Astrocyte (in vitro differentiated cells and primary cell): ENCODE data around the gene LRMDA. TPM values are rescaled to one million over a fixed set of nuclear protein-coding genes. Genes with fewer than 3 reads are reported as not detected.

ENCODE experiments used
- DNase-seq: peaks from one replicate; pipeline ENCODE4 v3.0.0-alpha.2; 2010; ENCODE audit warnings: low read depth
- FAIRE-seq: peaks from 2 replicates; lab custom pipeline; 2011; peaks lifted over from hg19 to GRCh38; lab: Jason Lieb, UNC
- H2AFZ ChIP-seq: 2 replicates; pipeline ENCODE4 v1.6.0; 2012; ENCODE audit warnings: low read depth, low read length, inconsistent platforms
- H3K27ac ChIP-seq: 2 replicates; pipeline ENCODE4 v1.5.1; 2011; ENCODE audit warnings: low read depth, low read length, inconsistent platforms
- H3K27me3 ChIP-seq: 2 replicates; pipeline ENCODE4 v1.6.0; 2011; ENCODE audit warnings: low read length, inconsistent platforms; ENCODE audit not compliant: insufficient read depth
- H3K36me3 ChIP-seq: 2 replicates; pipeline ENCODE4 v1.5.1; 2011; ENCODE audit warnings: low read length, inconsistent platforms; ENCODE audit not compliant: insufficient read depth
- H3K4me1 ChIP-seq: 2 replicates; pipeline ENCODE4 v1.5.1; 2011; ENCODE audit warnings: low read length, inconsistent platforms; ENCODE audit not compliant: insufficient read depth
- H3K4me2 ChIP-seq: 2 replicates; pipeline ENCODE4 v1.6.0; 2012; ENCODE audit warnings: low read length, inconsistent platforms
- H3K4me3 ChIP-seq: 2 replicates; pipeline ENCODE4 v1.5.1; 2011; ENCODE audit warnings: low read depth, mild to moderate bottlenecking, low read length, inconsistent platforms; ENCODE audit not compliant: insufficient read depth
- H3K79me2 ChIP-seq: 2 replicates; pipeline ENCODE4 v1.6.0; 2012; ENCODE audit warnings: mild to moderate bottlenecking, low read length, inconsistent platforms; ENCODE audit not compliant: insufficient read depth
- H3K9ac ChIP-seq: 2 replicates; pipeline ENCODE4 v1.6.0; 2012; ENCODE audit warnings: mild to moderate bottlenecking, low read length, inconsistent platforms
- H3K9me3 ChIP-seq: 2 replicates; pipeline ENCODE4 v1.5.1; 2012; ENCODE audit warnings: low read depth, mild to moderate bottlenecking, low read length, inconsistent platforms; ENCODE audit not compliant: insufficient read depth
- H4K20me1 ChIP-seq: 2 replicates; pipeline ENCODE4 v1.6.0; 2012; ENCODE audit warnings: low read length, inconsistent platforms; ENCODE audit not compliant: insufficient read depth
- H3K27ac Mint-ChIP-seq: one replicate; pipeline ENCODE4 v1.8.0; 2021; ENCODE audit warnings: mild to moderate bottlenecking, mixed read lengths; ENCODE audit not compliant: unreplicated experiment
- H3K27me3 Mint-ChIP-seq: one replicate; pipeline ENCODE4 v1.8.0; 2021; ENCODE audit warnings: low read depth, mixed read lengths; ENCODE audit not compliant: unreplicated experiment
- H3K36me3 Mint-ChIP-seq: one replicate; pipeline ENCODE4 v1.8.0; 2021; ENCODE audit warnings: low read depth, mixed read lengths; ENCODE audit not compliant: unreplicated experiment
- H3K4me1 Mint-ChIP-seq: one replicate; pipeline ENCODE4 v1.8.0; 2021; ENCODE audit warnings: low read depth, mixed read lengths; ENCODE audit not compliant: unreplicated experiment
- H3K4me3 Mint-ChIP-seq: one replicate; pipeline ENCODE4 v1.8.0; 2021; ENCODE audit warnings: mild to moderate bottlenecking, moderate library complexity, mixed read lengths; ENCODE audit not compliant: unreplicated experiment
- H3K9me3 Mint-ChIP-seq: one replicate; pipeline ENCODE4 v1.8.0; 2021; ENCODE audit warnings: mild to moderate bottlenecking, mixed read lengths; ENCODE audit not compliant: unreplicated experiment
- CTCF ChIP-seq: IDR thresholded peaks from 2 replicates; pipeline ENCODE4 v1.5.1; 2011; ENCODE audit warnings: low read depth, mild to moderate bottlenecking, inconsistent platforms, low read length, moderate library complexity; ENCODE audit not compliant: insufficient read depth
- EZH2 ChIP-seq: IDR thresholded peaks from 2 replicates; pipeline ENCODE4 v1.6.1; 2012; ENCODE audit warnings: mild to moderate bottlenecking, low read length, inconsistent platforms; ENCODE audit not compliant: insufficient read depth
- total RNA-seq: library from RNA; stranded (reverse); gene quantifications from 2 replicates; pipeline ENCODE4 v1.2.1, GENCODE V29; 2021

The LRMDA gene
- total RNA-seq, 1 donor from 2014 or later = 2.7 TPM

- Mint-ChIP-seq H3K27me3 (peaks cover 24% of the 10 kb centered on the region), H3K9me3 (peaks cover 2% of the 10 kb centered on the region), H3K36me3 (no peaks in the 10 kb centered on the region), H3K27ac (no peak overlapping the region), H3K4me3 (no peak overlapping the region), H3K4me1 (no peaks in the 10 kb centered on the region)
- Histone ChIP-seq H3K27ac (no peak overlapping the region), H3K27me3 (no peaks in the 10 kb centered on the region), H3K4me1 (no peaks in the 10 kb centered on the region), H3K36me3 (no peaks in the 10 kb centered on the region), H3K4me3 (no peak overlapping the region), H3K9ac (no peak overlapping the region), H4K20me1 (no peaks in the 10 kb centered on the region), H3K4me2 (no peak overlapping the region), H3K79me2 (no peaks in the 10 kb centered on the region), H3K9me3 (no peaks in the 10 kb centered on the region), H2AFZ (no peak overlapping the region)
- no peak for FAIRE-seq
- DNase-seq = no peak
- TF ChIP-seq EZH2 (no peak), CTCF (no peak)
These were observed 438.7 kb downstream of the LRMDA start for GRCh38 chr10:75870039-75870645.

GRCh38 chr10:75875740-75876139 is 444.3 kb downstream of the LRMDA start:
- Histone ChIP-seq H3K4me2 (no peak overlapping the region), H2AFZ (no peak overlapping the region), H3K9me3 (no peaks in the 10 kb centered on the region), H3K4me1 (no peaks in the 10 kb centered on the region), H4K20me1 (no peaks in the 10 kb centered on the region), H3K4me3 (no peak overlapping the region), H3K79me2 (no peaks in the 10 kb centered on the region), H3K27ac (no peak overlapping the region), H3K36me3 (no peaks in the 10 kb centered on the region), H3K9ac (no peak overlapping the region), H3K27me3 (peaks cover 2% of the 10 kb centered on the region)
- H3K27ac Mint-ChIP-seq = no peak overlapping the region
- peaks cover 30% of the 10 kb centered on the region for H3K27me3 Mint-ChIP-seq
- TF ChIP-seq CTCF (no peak), EZH2 (no peak)
- FAIRE-seq (no peak), DNase-seq (no peak)
- H3K4me3 Mint-ChIP-seq = no peak overlapping the region
- H3K9me3 Mint-ChIP-seq = peaks cover 3% of the 10 kb centered on the region
- no peaks in the 10 kb centered on the region for H3K4me1 Mint-ChIP-seq
- H3K36me3 Mint-ChIP-seq = no peaks in the 10 kb centered on the region

GRCh38 chr10:75876710-75877109 is 445.3 kb downstream of the LRMDA start:
- no peaks in the 10 kb centered on the region for H3K4me1 Mint-ChIP-seq
- FAIRE-seq (no peak), DNase-seq (no peak)
- Histone ChIP-seq H3K27ac (no peak overlapping the region), H3K4me2 (no peak overlapping the region), H3K4me3 (no peak overlapping the region), H3K9ac (no peak overlapping the region), H3K27me3 (peaks cover 2% of the 10 kb centered on the region), H3K9me3 (no peaks in the 10 kb centered on the region), H3K4me1 (no peaks in the 10 kb centered on the region), H3K36me3 (no peaks in the 10 kb centered on the region), H3K79me2 (no peaks in the 10 kb centered on the region), H4K20me1 (no peaks in the 10 kb centered on the region), H2AFZ (no peak overlapping the region)
- peaks cover 20% of the 10 kb centered on the region for H3K27me3 Mint-ChIP-seq
- H3K36me3 Mint-ChIP-seq = no peaks in the 10 kb centered on the region
- no peak for TF ChIP-seq CTCF
- H3K27ac Mint-ChIP-seq = no peak overlapping the region
- H3K9me3 Mint-ChIP-seq = peaks cover 7% of the 10 kb centered on the region
- no peak overlapping the region for H3K4me3 Mint-ChIP-seq
